ENCODE data around the gene CFDP1.

DNA sequence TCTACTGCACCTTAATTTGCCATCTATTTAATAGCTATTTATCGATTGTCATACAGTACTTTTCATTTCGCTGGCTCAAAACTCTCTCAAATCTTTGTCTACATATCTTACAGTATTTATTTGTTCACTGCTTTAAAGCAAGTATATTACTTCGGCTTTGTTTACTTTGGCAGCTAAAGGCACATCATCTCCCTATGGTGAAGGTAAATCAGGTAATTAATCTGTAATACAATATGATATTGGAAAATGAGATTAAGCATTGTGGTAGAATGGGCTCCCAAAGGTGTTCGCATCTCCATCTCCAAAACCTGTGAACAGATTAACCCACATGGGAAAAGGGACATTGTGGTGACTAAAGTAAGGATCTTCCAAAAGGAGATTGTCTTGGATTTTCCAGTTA lies 24.7 kb upstream of the CFDP1 start:
- TF ChIP-seq, protein P1, sequence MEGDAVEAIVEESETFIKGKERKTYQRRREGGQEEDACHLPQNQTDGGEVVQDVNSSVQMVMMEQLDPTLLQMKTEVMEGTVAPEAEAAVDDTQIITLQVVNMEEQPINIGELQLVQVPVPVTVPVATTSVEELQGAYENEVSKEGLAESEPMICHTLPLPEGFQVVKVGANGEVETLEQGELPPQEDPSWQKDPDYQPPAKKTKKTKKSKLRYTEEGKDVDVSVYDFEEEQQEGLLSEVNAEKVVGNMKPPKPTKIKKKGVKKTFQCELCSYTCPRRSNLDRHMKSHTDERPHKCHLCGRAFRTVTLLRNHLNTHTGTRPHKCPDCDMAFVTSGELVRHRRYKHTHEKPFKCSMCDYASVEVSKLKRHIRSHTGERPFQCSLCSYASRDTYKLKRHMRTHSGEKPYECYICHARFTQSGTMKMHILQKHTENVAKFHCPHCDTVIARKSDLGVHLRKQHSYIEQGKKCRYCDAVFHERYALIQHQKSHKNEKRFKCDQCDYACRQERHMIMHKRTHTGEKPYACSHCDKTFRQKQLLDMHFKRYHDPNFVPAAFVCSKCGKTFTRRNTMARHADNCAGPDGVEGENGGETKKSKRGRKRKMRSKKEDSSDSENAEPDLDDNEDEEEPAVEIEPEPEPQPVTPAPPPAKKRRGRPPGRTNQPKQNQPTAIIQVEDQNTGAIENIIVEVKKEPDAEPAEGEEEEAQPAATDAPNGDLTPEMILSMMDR (conservative IDR thresholded peaks at IDR 0.05 in 1 of 2, IDR thresholded peaks at IDR 0.05 in 1 of 2; ENCODE audit: low read depth in 1 of 2, low read length in 2 of 2) = no peak
- no peak for TF ChIP-seq EZH2 (IDR thresholded peaks at IDR 0.05; ENCODE audit: low read length, missing control alignments)

Measured in fibroblast of lung (primary cell).